Measurements from ENCODE around the gene HFE. TPM values are rescaled to one million over a fixed set of nuclear protein-coding genes. Genes with fewer than 3 reads are reported as not detected.

The HFE gene
- total and polyA plus RNA-seq, 2 of the 13 experiments (the other 11 are each of a cell fraction or from before 2014, with no cell fraction given): 3.7 to 6.3 TPM

DNA sequence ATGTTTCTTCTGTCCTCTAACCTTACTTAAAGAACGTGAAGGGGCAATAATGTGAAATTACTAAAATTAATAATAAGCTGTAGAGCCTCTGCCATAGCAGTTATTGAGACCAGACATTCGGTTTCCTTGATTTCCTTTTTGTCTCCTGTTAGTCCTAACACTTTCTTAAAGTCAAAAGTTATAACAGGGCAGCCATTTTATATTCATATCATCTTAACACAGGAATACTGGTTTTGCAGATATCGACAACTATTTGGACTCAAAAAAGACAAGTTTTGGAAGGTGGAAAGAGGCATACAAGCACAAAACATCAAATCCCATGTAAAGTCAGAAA lies 33.5 kb downstream of the HFE start (continued):
- 0 out of 2 replicates have a peak, but pooled peaks have one; percentile 48 for TF ChIP-seq AFF4 (CRISPR knock-in tag; IDR thresholded peaks at IDR 0.05)
- TF ChIP-seq U2AF2 (IDR thresholded peaks at IDR 0.05; ENCODE audit: low read depth, low read length): no peak
- TF ChIP-seq PCBP2 (optimal IDR thresholded peaks at IDR 0.05; ENCODE audit: low read depth, low read length, poor library complexity, severe bottlenecking): no peak
- TF ChIP-seq ZNF7 (CRISPR knock-in tag; IDR thresholded peaks at IDR 0.05): no peak
- TF ChIP-seq RBAK (CRISPR knock-in tag; IDR thresholded peaks at IDR 0.05): no peak
- TF ChIP-seq PHF20 (CRISPR knock-in tag; IDR thresholded peaks at IDR 0.05): no peak
- no peak for TF ChIP-seq HMG20B (CRISPR knock-in tag; conservative IDR thresholded peaks at IDR 0.05)
- no peak for TF ChIP-seq ZFAT (CRISPR knock-in tag; conservative IDR thresholded peaks at IDR 0.05)
- no peak for TF ChIP-seq ZNF761 (CRISPR knock-in tag; conservative IDR thresholded peaks at IDR 0.05)
- TF ChIP-seq ZNF333 (CRISPR knock-in tag; IDR thresholded peaks at IDR 0.05; ENCODE audit: borderline replicate concordance): no peak
- TF ChIP-seq ZNF207 (IDR thresholded peaks at IDR 0.05; ENCODE audit: borderline replicate concordance): no peak
- 0 out of 4 replicates have a peak, but pooled peaks of 1 of the 2 experiments have one; percentile 18 for TF ChIP-seq NR2F1 (CRISPR knock-in tag; IDR thresholded peaks at IDR 0.05)
- no peak for TF ChIP-seq NCOR1 (IDR thresholded peaks at IDR 0.05; ENCODE audit: borderline replicate concordance, low read length)
- TF ChIP-seq PHF21A (CRISPR knock-in tag; IDR thresholded peaks at IDR 0.05): no peak
- no peak for TF ChIP-seq ZSCAN21 (CRISPR knock-in tag; IDR thresholded peaks at IDR 0.05; ENCODE audit: borderline replicate concordance)
- TF ChIP-seq, protein P1, sequence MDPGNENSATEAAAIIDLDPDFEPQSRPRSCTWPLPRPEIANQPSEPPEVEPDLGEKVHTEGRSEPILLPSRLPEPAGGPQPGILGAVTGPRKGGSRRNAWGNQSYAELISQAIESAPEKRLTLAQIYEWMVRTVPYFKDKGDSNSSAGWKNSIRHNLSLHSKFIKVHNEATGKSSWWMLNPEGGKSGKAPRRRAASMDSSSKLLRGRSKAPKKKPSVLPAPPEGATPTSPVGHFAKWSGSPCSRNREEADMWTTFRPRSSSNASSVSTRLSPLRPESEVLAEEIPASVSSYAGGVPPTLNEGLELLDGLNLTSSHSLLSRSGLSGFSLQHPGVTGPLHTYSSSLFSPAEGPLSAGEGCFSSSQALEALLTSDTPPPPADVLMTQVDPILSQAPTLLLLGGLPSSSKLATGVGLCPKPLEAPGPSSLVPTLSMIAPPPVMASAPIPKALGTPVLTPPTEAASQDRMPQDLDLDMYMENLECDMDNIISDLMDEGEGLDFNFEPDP (CRISPR knock-in tag; conservative IDR thresholded peaks at IDR 0.05): no peak
- TF ChIP-seq, protein P2, sequence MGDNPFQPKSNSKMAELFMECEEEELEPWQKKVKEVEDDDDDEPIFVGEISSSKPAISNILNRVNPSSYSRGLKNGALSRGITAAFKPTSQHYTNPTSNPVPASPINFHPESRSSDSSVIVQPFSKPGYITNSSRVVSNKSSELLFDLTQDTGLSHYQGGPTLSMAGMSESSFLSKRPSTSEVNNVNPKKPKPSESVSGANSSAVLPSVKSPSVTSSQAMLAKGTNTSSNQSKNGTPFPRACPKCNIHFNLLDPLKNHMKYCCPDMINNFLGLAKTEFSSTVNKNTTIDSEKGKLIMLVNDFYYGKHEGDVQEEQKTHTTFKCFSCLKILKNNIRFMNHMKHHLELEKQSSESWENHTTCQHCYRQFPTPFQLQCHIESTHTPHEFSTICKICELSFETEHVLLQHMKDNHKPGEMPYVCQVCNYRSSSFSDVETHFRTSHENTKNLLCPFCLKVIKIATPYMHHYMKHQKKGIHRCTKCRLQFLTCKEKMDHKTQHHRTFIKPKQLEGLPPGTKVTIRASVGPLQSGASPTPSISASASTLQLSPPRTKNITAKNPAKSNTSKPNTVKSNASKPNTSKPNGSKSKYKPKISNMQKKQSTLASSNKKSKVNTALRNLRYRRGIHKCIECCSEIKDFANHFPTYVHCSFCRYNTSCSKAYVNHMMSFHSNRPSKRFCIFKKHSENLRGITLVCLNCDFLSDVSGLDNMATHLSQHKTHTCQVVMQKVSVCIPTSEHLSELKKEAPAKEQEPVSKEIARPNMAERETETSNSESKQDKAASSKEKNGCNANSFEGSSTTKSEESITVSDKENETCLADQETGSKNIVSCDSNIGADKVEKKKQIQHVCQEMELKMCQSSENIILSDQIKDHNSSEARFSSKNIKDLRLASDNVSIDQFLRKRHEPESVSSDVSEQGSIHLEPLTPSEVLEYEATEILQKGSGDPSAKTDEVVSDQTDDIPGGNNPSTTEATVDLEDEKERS (CRISPR knock-in tag; IDR thresholded peaks at IDR 0.05): no peak
- no peak for TF ChIP-seq NR3C1 (CRISPR knock-in tag; IDR thresholded peaks at IDR 0.05)
- 0 out of 2 replicates have a peak, but pooled peaks have one; percentile 24 for TF ChIP-seq KLF9 (CRISPR knock-in tag; IDR thresholded peaks at IDR 0.05; ENCODE audit: low read depth)
- TF ChIP-seq ZNF782 (CRISPR knock-in tag; IDR thresholded peaks at IDR 0.05; ENCODE audit: borderline replicate concordance): no peak
- no peak for TF ChIP-seq HNRNPL (IDR thresholded peaks at IDR 0.05; ENCODE audit: low read depth, low read length)
- TF ChIP-seq RBM22 (optimal IDR thresholded peaks at IDR 0.05; ENCODE audit: low read length): no peak
- TF ChIP-seq ZNF44 (CRISPR knock-in tag; IDR thresholded peaks at IDR 0.05): no peak
- no peak for TF ChIP-seq TCF7L2 (IDR thresholded peaks at IDR 0.05; ENCODE audit: low read depth, low read length)
- no peak for TF ChIP-seq TOPORS (CRISPR knock-in tag; IDR thresholded peaks at IDR 0.05)
